HEK293 (cell line): Measurements from ENCODE around the gene RFX2.
A peak's percentile ranks its signal among the peaks of the same experiment; 100 is the strongest.

ENCODE experiments used
- CTCF ChIA-PET: fragments of 350-600 bp; formaldehyde crosslinking; extraction: SDS; loops from one replicate; lab custom pipeline; 2021; ENCODE audit warnings: antibody characterized with exemption; lab: Yijun Ruan, JAX
- POLR2A ChIA-PET: fragments of 300-600 bp; formaldehyde crosslinking; extraction: SDS; loops from one replicate; lab custom pipeline; 2020; ENCODE audit warnings: antibody characterized with exemption, inconsistent platforms; lab: Yijun Ruan, JAX
- H3K27ac ChIP-seq: fragments of 200-500 bp; sonication (Bioruptor generic); 2 replicates; pipeline ENCODE4 v1.5.1; 2014; ENCODE audit warnings: low read depth, low read length, control low read depth, inconsistent platforms; ENCODE audit errors: extremely low read depth
- H3K36me3 ChIP-seq, 2 experiments: fragments of 200-500 bp in 1 of 2; sonication (Bioruptor generic) in 1 of 2; 1 replicate in 1 of 2; 2 replicates in 1 of 2; pipeline ENCODE4 v1.5.1; 2014 to 2017; ENCODE audit warnings: inconsistent platforms in 2 of 2, low read length in 2 of 2; ENCODE audit not compliant: control insufficient read depth in 2 of 2, insufficient read depth in 1 of 2
- H3K4me1 ChIP-seq: fragments of 200-500 bp; sonication (Bioruptor generic); 2 replicates; pipeline ENCODE4 v1.5.1; 2014; ENCODE audit warnings: mild to moderate bottlenecking, low read length, inconsistent platforms; ENCODE audit not compliant: control insufficient read depth, insufficient read depth
- H3K4me3 ChIP-seq: 2 replicates; pipeline ENCODE4 v1.5.1; 2011; ENCODE audit warnings: low read depth, mild to moderate bottlenecking, control low read depth, low read length, moderate library complexity
- H3K9me3 ChIP-seq: fragments of 200-500 bp; sonication (Bioruptor generic); 2 replicates; pipeline ENCODE4 v1.5.1; 2014; ENCODE audit warnings: low read depth, low read length, inconsistent platforms; ENCODE audit not compliant: control insufficient read depth, insufficient read depth
- FEZF1 ChIP-seq: fragments of 450-650 bp; formaldehyde crosslinking; IDR thresholded peaks from 2 replicates; pipeline ENCODE4 v1.5.1; 2016; ENCODE audit warnings: missing biosample characterization, missing genetic modification characterization
- GLIS1 ChIP-seq: fragments of 450-650 bp; formaldehyde crosslinking; IDR thresholded peaks from 2 replicates; pipeline ENCODE4 v1.5.1; 2016; ENCODE audit warnings: missing biosample characterization, missing genetic modification characterization
- ZBTB44 ChIP-seq: fragments of 450-650 bp; IDR thresholded peaks from 2 replicates; pipeline ENCODE4 v1.5.1; 2018; ENCODE audit warnings: missing biosample characterization, mild to moderate bottlenecking, missing genetic modification characterization
- ZFP69B ChIP-seq: fragments of 450-650 bp; formaldehyde crosslinking; IDR thresholded peaks from 2 replicates; pipeline ENCODE4 v1.5.1; 2016; ENCODE audit warnings: missing biosample characterization, missing genetic modification characterization
- ZNF175 ChIP-seq: fragments of 450-650 bp; formaldehyde crosslinking; IDR thresholded peaks from 2 replicates; pipeline ENCODE4 v1.5.1; 2016; ENCODE audit warnings: missing biosample characterization, missing genetic modification characterization
- ZNF18 ChIP-seq: fragments of 450-650 bp; formaldehyde crosslinking; IDR thresholded peaks from 2 replicates; pipeline ENCODE4 v1.5.1; 2016; ENCODE audit warnings: missing biosample characterization, missing genetic modification characterization
- ZNF19 ChIP-seq: fragments of 450-650 bp; formaldehyde crosslinking; IDR thresholded peaks from 2 replicates; pipeline ENCODE4; 2016; ENCODE audit warnings: missing biosample characterization, missing genetic modification characterization, low read depth
- ZNF214 ChIP-seq: fragments of 450-650 bp; formaldehyde crosslinking; IDR thresholded peaks from 2 replicates; pipeline ENCODE4 v1.5.1; 2017; ENCODE audit warnings: missing biosample characterization, mild to moderate bottlenecking, missing genetic modification characterization, borderline replicate concordance
- ZNF24 ChIP-seq: fragments of 450-650 bp; formaldehyde crosslinking; IDR thresholded peaks from 2 replicates; pipeline ENCODE4 v1.5.1; 2016; ENCODE audit warnings: missing biosample characterization, missing genetic modification characterization
- ZNF341 ChIP-seq: fragments of 450-650 bp; formaldehyde crosslinking; IDR thresholded peaks from 2 replicates; pipeline ENCODE4; 2016; ENCODE audit warnings: low read depth, missing biosample characterization, missing genetic modification characterization
- ZNF362 ChIP-seq: fragments of 450-650 bp; formaldehyde crosslinking; IDR thresholded peaks from 2 replicates; pipeline ENCODE4 v1.5.1; 2016; ENCODE audit warnings: missing biosample characterization, missing genetic modification characterization
- ZNF398 ChIP-seq: fragments of 450-650 bp; formaldehyde crosslinking; IDR thresholded peaks from 2 replicates; pipeline ENCODE4 v1.5.1; 2017; ENCODE audit warnings: missing biosample characterization, missing genetic modification characterization
- ZNF514 ChIP-seq: fragments of 450-650 bp; formaldehyde crosslinking; IDR thresholded peaks from 2 replicates; pipeline ENCODE4 v1.5.1; 2016; ENCODE audit warnings: missing biosample characterization, missing genetic modification characterization
- ZNF571 ChIP-seq: fragments of 450-650 bp; formaldehyde crosslinking; IDR thresholded peaks from 2 replicates; pipeline ENCODE4 v1.5.0; 2017; ENCODE audit warnings: missing biosample characterization, missing genetic modification characterization
- ZNF596 ChIP-seq: fragments of 450-650 bp; IDR thresholded peaks from 2 replicates; pipeline ENCODE4 v1.5.0; 2018; ENCODE audit warnings: missing biosample characterization, mild to moderate bottlenecking, missing genetic modification characterization, moderate library complexity
- ZNF600 ChIP-seq: fragments of 450-650 bp; formaldehyde crosslinking; IDR thresholded peaks from 2 replicates; pipeline ENCODE4 v1.5.1; 2016; ENCODE audit warnings: missing biosample characterization, missing genetic modification characterization
- ZNF701 ChIP-seq: fragments of 450-650 bp; formaldehyde crosslinking; IDR thresholded peaks from 2 replicates; pipeline ENCODE4 v1.5.1; 2016; ENCODE audit warnings: missing biosample characterization, missing genetic modification characterization
- ZNF791 ChIP-seq: fragments of 450-650 bp; formaldehyde crosslinking; IDR thresholded peaks from 2 replicates; pipeline ENCODE4 v1.5.1; 2016; ENCODE audit warnings: missing biosample characterization, missing genetic modification characterization
- TF ChIP-seq, protein P1 (sequence below): fragments of 450-650 bp; formaldehyde crosslinking; IDR thresholded peaks from 2 replicates; pipeline ENCODE4 v1.5.1; 2016; ENCODE audit warnings: missing biosample characterization, missing genetic modification characterization, low read depth
- TF ChIP-seq, protein P2 (sequence below): fragments of 450-650 bp; formaldehyde crosslinking; IDR thresholded peaks from 2 replicates; pipeline ENCODE4 v1.5.1; 2016; ENCODE audit warnings: missing biosample characterization, missing genetic modification characterization

The RFX2 gene

DNA sequence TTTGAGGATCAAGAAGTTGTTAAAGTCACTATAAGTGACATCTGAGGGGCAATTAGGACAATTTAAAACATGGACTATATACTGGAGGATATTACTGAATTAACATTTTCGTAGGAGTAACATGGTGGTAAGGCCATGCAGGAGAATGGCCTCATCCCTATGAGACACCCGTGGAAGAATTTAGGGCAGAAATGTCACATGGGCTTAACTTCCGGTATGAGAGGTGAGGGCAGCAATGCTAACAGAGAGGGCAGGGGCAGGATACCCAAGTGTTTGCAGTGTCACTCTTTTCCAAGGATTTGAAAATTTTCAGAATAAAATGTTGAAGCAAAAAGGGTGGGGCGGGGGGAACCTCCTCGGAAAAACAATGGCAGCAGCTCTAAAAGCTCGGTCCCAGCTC lies 156.0 kb downstream of the RFX2 start:
- no peaks in the 10 kb centered on the region for H3K9me3 ChIP-seq
- no peak overlapping the region for H3K27ac ChIP-seq
- TF ChIP-seq ZNF791 (tag by site-specific recombination) = no peak
- TF ChIP-seq ZNF214 = no peak
- TF ChIP-seq ZNF596 = no peak
- no peak for TF ChIP-seq ZNF701
- TF ChIP-seq ZFP69B (tag by site-specific recombination) = no peak
- no peak for TF ChIP-seq ZNF362 (tag by site-specific recombination)
- TF ChIP-seq ZBTB44 (tag by site-specific recombination) = no peak
- no peak for TF ChIP-seq ZNF24
- TF ChIP-seq, protein P1, sequence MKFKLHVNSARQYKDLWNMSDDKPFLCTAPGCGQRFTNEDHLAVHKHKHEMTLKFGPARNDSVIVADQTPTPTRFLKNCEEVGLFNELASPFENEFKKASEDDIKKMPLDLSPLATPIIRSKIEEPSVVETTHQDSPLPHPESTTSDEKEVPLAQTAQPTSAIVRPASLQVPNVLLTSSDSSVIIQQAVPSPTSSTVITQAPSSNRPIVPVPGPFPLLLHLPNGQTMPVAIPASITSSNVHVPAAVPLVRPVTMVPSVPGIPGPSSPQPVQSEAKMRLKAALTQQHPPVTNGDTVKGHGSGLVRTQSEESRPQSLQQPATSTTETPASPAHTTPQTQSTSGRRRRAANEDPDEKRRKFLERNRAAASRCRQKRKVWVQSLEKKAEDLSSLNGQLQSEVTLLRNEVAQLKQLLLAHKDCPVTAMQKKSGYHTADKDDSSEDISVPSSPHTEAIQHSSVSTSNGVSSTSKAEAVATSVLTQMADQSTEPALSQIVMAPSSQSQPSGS (tag by site-specific recombination) = no peak
- no peak for TF ChIP-seq ZNF514 (tag by site-specific recombination)
- TF ChIP-seq, protein P2, sequence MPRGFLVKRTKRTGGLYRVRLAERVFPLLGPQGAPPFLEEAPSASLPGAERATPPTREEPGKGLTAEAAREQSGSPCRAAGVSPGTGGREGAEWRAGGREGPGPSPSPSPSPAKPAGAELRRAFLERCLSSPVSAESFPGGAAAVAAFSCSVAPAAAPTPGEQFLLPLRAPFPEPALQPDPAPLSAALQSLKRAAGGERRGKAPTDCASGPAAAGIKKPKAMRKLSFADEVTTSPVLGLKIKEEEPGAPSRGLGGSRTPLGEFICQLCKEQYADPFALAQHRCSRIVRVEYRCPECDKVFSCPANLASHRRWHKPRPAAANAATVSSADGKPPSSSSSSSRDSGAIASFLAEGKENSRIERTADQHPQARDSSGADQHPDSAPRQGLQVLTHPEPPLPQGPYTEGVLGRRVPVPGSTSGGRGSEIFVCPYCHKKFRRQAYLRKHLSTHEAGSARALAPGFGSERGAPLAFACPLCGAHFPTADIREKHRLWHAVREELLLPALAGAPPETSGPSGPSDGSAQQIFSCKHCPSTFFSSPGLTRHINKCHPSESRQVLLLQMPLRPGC (tag by site-specific recombination) = no peak
- TF ChIP-seq ZNF571 (tag by site-specific recombination) = no peak
- TF ChIP-seq GLIS1 (tag by site-specific recombination) = no peak
- no peak for TF ChIP-seq ZNF18 (tag by site-specific recombination)
- no peak for TF ChIP-seq ZNF19 (tag by site-specific recombination)
- no peak for TF ChIP-seq ZNF175
- no peak overlapping the region for H3K4me3 ChIP-seq
- peaks cover 0 to 21% of the 10 kb centered on the region in 2 experiments; a peak in 1 of 3 replicates for H3K36me3 ChIP-seq
- H3K4me1 ChIP-seq = peaks cover 46% of the 10 kb centered on the region
- CTCF ChIA-PET = interaction anchor here (0.7 to 7.3 kb wide), 2 partner anchors 13 to 133 kb away, joined by 3 to 60 read pairs; no protein-coding TSS in a partner anchor
- POLR2A ChIA-PET = interaction anchor here (1.2 kb wide), 1 partner anchor 24 kb away, joined by 5 read pairs; the partner anchor contains the start of gene RANBP3

DNA sequence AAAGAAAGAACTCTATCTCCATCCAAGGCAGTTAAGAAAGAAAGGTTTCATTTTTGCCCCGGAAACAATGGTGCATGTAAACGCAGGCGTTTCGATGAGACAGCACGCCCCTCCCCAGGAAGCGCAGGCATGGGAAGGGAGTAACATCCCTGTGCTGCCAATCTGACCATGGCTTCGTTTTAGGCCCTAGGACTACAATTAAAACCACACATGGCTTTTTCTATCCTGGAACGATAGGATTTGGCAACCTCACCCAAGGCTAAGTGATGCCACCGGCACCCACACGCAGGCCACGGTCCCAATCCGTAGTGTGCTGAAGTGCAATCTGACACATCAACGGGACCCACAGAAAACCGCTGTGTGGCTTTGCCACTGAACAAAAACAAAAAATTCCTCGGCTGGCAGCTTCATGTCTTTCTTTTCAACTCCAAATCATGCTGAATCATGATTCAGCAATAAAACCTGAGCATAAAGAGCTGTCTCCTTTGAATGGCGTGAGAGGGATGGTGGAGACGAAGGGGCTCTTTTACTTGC lies 156.6 kb downstream of the RFX2 start:
- Histone ChIP-seq H3K4me1 (peaks cover 46% of the 10 kb centered on the region), H3K27ac (no peak overlapping the region), H3K4me3 (no peak overlapping the region), H3K9me3 (no peaks in the 10 kb centered on the region), H3K36me3 (peaks cover 0 to 21% of the 10 kb centered on the region in 2 experiments; a peak in 1 of 3 replicates)
- POLR2A ChIA-PET = interaction anchor here (1.2 kb wide), 1 partner anchor 24 kb away, joined by 5 read pairs; the partner anchor contains the start of gene RANBP3
- CTCF ChIA-PET = interaction anchor here (0.5 to 7.3 kb wide), 3 partner anchors 14 to 47 kb away, joined by 3 to 60 read pairs (median 3); no protein-coding TSS in a partner anchor
- TF ChIP-seq ZNF175 (no peak), ZFP69B (tag by site-specific recombination) (0 out of 2 replicates have a peak, but pooled peaks have one; percentile 24), ZNF600 (tag by site-specific recombination) (no peak), ZNF341 (tag by site-specific recombination) (no peak), FEZF1 (tag by site-specific recombination) (no peak), ZNF398 (tag by site-specific recombination) (no peak)
